Renal cortical epithelial cell (primary cell): ENCODE measurements around the gene LSG1. TPM values are rescaled to one million over a fixed set of nuclear protein-coding genes. Genes with fewer than 3 reads are reported as not detected.

ENCODE experiments used
- DNase-seq: peaks from one replicate; pipeline ENCODE4 v3.0.0-alpha.2; 2011; ENCODE audit warnings: low read depth
- total RNA-seq: library from RNA; depleted of rRNA; stranded (reverse); fragments of >200 nt; gene quantifications from 2 replicates; pipeline ENCODE4 v1.2.3, GENCODE V29; 2014

Gene LSG1
- total RNA-seq, 1 donor from 2014 or later, result 37.3 TPM

GRCh38 chr3:194686816-194687637, 15.0 kb upstream of the LSG1 start:
- no peak for DNase-seq

GRCh38 chr3:194686414-194686815, 14.4 kb upstream of the LSG1 start:
- DNase-seq, result no peak

GRCh38 chr3:194685718-194686413, 13.9 kb upstream of the LSG1 start, which contains the start of gene FAM43A:
Gene FAM43A, plus strand, starts transcription at chr3:194685883. Its CDS starts 944 bp downstream, at chr3:194686827.
- DNase-seq, result peak; percentile 31

- no peak for DNase-seq
Observed at GRCh38 chr3:194685065-194685717, 13.2 kb upstream of the LSG1 start.

- no peak for DNase-seq
Observed at GRCh38 chr3:194683380-194683779, 11.4 kb upstream of the LSG1 start.

GRCh38 chr3:194682694-194683310, 10.8 kb upstream of the LSG1 start:
- DNase-seq, result peak; percentile 86

GRCh38 chr3:194682189-194682693, 10.2 kb upstream of the LSG1 start:
- DNase-seq, result no peak

- DNase-seq, result no peak
Observed at GRCh38 chr3:194680888-194681615, 9.1 kb upstream of the LSG1 start.

- DNase-seq, result no peak
Observed at GRCh38 chr3:194676471-194676870, 4.5 kb upstream of the LSG1 start.

- no peak for DNase-seq
Observed at GRCh38 chr3:194675680-194676079, 3.7 kb upstream of the LSG1 start.

- no peak for DNase-seq
Observed at GRCh38 chr3:194675081-194675640, 3.2 kb upstream of the LSG1 start.

- no peak for DNase-seq
Observed at GRCh38 chr3:194673761-194674160, 1.8 kb upstream of the LSG1 start.

- DNase-seq, result no peak
Observed at GRCh38 chr3:194672876-194673275, 885 bp upstream of the LSG1 start.

GRCh38 chr3:194671511-194671899, 486 bp downstream of the LSG1 start:
- peak; percentile 57 for DNase-seq

- no peak for DNase-seq
Observed at GRCh38 chr3:194667363-194667762, 4.6 kb downstream of the LSG1 start.

GRCh38 chr3:194664857-194665256, 7.1 kb downstream of the LSG1 start:
- no peak for DNase-seq

- no peak for DNase-seq
Observed at GRCh38 chr3:194661946-194662345, 10.0 kb downstream of the LSG1 start.

GRCh38 chr3:194661374-194661773, 10.6 kb downstream of the LSG1 start:
- no peak for DNase-seq

GRCh38 chr3:194659778-194660177, 12.2 kb downstream of the LSG1 start:
- DNase-seq, result no peak

- DNase-seq, result no peak
Observed at GRCh38 chr3:194658477-194659242, 13.3 kb downstream of the LSG1 start.
